ENCODE results near the gene TRHDE.

- no peak for TF ChIP-seq EP300 (conservative IDR thresholded peaks at IDR 0.05; ENCODE audit: poor library complexity, severe bottlenecking)
- no peak for TF ChIP-seq TAF1 (IDR thresholded peaks at IDR 0.05; ENCODE audit: low read depth)
- TF ChIP-seq, protein P1, sequence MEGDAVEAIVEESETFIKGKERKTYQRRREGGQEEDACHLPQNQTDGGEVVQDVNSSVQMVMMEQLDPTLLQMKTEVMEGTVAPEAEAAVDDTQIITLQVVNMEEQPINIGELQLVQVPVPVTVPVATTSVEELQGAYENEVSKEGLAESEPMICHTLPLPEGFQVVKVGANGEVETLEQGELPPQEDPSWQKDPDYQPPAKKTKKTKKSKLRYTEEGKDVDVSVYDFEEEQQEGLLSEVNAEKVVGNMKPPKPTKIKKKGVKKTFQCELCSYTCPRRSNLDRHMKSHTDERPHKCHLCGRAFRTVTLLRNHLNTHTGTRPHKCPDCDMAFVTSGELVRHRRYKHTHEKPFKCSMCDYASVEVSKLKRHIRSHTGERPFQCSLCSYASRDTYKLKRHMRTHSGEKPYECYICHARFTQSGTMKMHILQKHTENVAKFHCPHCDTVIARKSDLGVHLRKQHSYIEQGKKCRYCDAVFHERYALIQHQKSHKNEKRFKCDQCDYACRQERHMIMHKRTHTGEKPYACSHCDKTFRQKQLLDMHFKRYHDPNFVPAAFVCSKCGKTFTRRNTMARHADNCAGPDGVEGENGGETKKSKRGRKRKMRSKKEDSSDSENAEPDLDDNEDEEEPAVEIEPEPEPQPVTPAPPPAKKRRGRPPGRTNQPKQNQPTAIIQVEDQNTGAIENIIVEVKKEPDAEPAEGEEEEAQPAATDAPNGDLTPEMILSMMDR (IDR thresholded peaks at IDR 0.05; ENCODE audit: poor library complexity, severe bottlenecking): no peak
- TF ChIP-seq POLR2AphosphoS5 (IDR thresholded peaks at IDR 0.05): no peak
These were observed 359.9 kb downstream of the TRHDE start for GRCh38 chr12:72631926-72632685.
